Panc1 (cell line): ENCODE measurements around the gene PPP1R2. TPM values are rescaled to one million over a fixed set of nuclear protein-coding genes. Genes with fewer than 3 reads are reported as not detected.
"Not testable (repeated sequence)": the region's sequence is repeated elsewhere in the genome, so short reads cannot be mapped to it uniquely, and the experiment has no call there.

Source experiments
- ATAC-seq: fragments of 200-7000 bp; cut with Tn5 transposase; 2 replicates; pipeline ENCODE4 v1.9.1; 2020; ENCODE audit warnings: mild to moderate bottlenecking, moderate library complexity
- BruUV-seq: library from RNA; stranded (reverse); fragments of 400-500 nt; replicated peaks from 2 replicates; lab custom pipeline; 2021; lab: Mats Ljungman, UMichigan
- CTCF ChIA-PET: fragments of 300-600 bp; sonication (Branson Sonifier 250); formaldehyde crosslinking; loops from one replicate; lab custom pipeline; 2022; ENCODE audit warnings: antibody characterized with exemption; lab: Charles Lee
- POLR2A ChIA-PET: fragments of 300-600 bp; sonication (Branson Sonifier 250); formaldehyde crosslinking; loops from one replicate; lab custom pipeline; 2022; ENCODE audit warnings: antibody characterized with exemption; lab: Charles Lee
- DNase-seq: peaks from one replicate; pipeline ENCODE4 v3.0.0-alpha.2; 2010; ENCODE audit warnings: low read depth, low spot score
- H3K27ac ChIP-seq: 2 replicates; pipeline ENCODE4 v1.5.1; 2011; ENCODE audit warnings: mild to moderate bottlenecking, low read length, inconsistent platforms
- H3K27me3 ChIP-seq: fragments of 200-500 bp; sonication (Bioruptor generic); 2 replicates; pipeline ENCODE4 v1.6.0; 2014; ENCODE audit warnings: low read length, inconsistent platforms; ENCODE audit not compliant: control insufficient read depth, insufficient read depth
- H3K36me3 ChIP-seq: fragments of 200-500 bp; sonication (Bioruptor generic); 2 replicates; pipeline ENCODE4 v1.5.1; 2014; ENCODE audit warnings: inconsistent platforms, mild to moderate bottlenecking, low read length, moderate library complexity; ENCODE audit not compliant: control insufficient read depth, insufficient read depth
- H3K4me1 ChIP-seq: 2 replicates; pipeline ENCODE4 v1.5.1; 2011; ENCODE audit warnings: inconsistent platforms, mild to moderate bottlenecking, low read length, moderate library complexity; ENCODE audit not compliant: control insufficient read depth, insufficient read depth
- H3K4me3 ChIP-seq, 2 experiments: 2 replicates each; pipeline ENCODE4 v1.5.1; 2011 to 2012; ENCODE audit warnings: low read depth in 2 of 2, low read length in 2 of 2, mild to moderate bottlenecking in 2 of 2, inconsistent platforms in 1 of 2, moderate library complexity in 1 of 2
- H3K9me3 ChIP-seq: fragments of 200-500 bp; sonication (Bioruptor generic); 2 replicates; pipeline ENCODE4 v1.5.1; 2014; ENCODE audit warnings: low read depth, mild to moderate bottlenecking, inconsistent platforms, low read length, moderate library complexity; ENCODE audit not compliant: control insufficient read depth, insufficient read depth
- POLR2AphosphoS5 ChIP-seq: IDR thresholded peaks from 2 replicates; pipeline ENCODE4 v1.6.1; 2012; ENCODE audit warnings: mild to moderate bottlenecking, low read depth, low read length, moderate library complexity
- SIN3A ChIP-seq: IDR thresholded peaks from 2 replicates; pipeline ENCODE4 v1.6.1; 2012; ENCODE audit warnings: low read depth, mild to moderate bottlenecking, low read length, moderate library complexity, borderline replicate concordance; ENCODE audit not compliant: insufficient read depth
- TCF7L2 ChIP-seq: IDR thresholded peaks from 2 replicates; pipeline ENCODE4 v1.6.1; 2011; ENCODE audit warnings: mild to moderate bottlenecking, low read depth, low read length, inconsistent platforms
- in situ Hi-C: cut with HindIII; loops from 2 replicates; pipeline ENCODE4 v1.10.0; 2016; ENCODE audit warnings: low sequenced_read_pairs, low pct_unique_long_range_greater_than_20kb
- intact Hi-C: fragments of 100-400 bp; cut with micrococcal nuclease; formaldehyde crosslinking; loops from one replicate; pipeline ENCODE4 v1.10.0; 2022; ENCODE audit not compliant: unreplicated experiment
- total RNA-seq: library from RNA; stranded (reverse); gene quantifications from one replicate; pipeline ENCODE4 v1.2.1, GENCODE V29; 2021; ENCODE audit not compliant: unreplicated experiment
- TF ChIP-seq, protein P1 (sequence below): fragments of 450-650 bp; IDR thresholded peaks from 2 replicates; pipeline ENCODE4 v1.5.1; 2017; ENCODE audit warnings: mild to moderate bottlenecking
- TF ChIP-seq, protein P2 (sequence below), 2 experiments: IDR thresholded peaks; 2 replicates each; pipeline ENCODE4 v1.6.1; 2011 to 2012; ENCODE audit warnings: low read depth in 2 of 2, control low read depth in 1 of 2, low read length in 1 of 2, mild to moderate bottlenecking in 1 of 2, moderate library complexity in 1 of 2; ENCODE audit not compliant: insufficient read depth in 1 of 2

Gene PPP1R2
- total RNA-seq, 1 experiment from 2014 or later: 60.2 TPM

- Histone ChIP-seq H3K27ac (no peak overlapping the region), H3K4me3 (no peak overlapping the region), H3K27me3 (no peaks in the 10 kb centered on the region), H3K36me3 (peaks cover 4% of the 10 kb centered on the region; the same call in 1 of the 2 replicates), H3K4me1 (no peaks in the 10 kb centered on the region), H3K9me3 (no peaks in the 10 kb centered on the region)
- POLR2A ChIA-PET: no interaction called here
- TF ChIP-seq SIN3A (no peak), TCF7L2 (no peak), POLR2AphosphoS5 (no peak)
- TF ChIP-seq, protein P1, sequence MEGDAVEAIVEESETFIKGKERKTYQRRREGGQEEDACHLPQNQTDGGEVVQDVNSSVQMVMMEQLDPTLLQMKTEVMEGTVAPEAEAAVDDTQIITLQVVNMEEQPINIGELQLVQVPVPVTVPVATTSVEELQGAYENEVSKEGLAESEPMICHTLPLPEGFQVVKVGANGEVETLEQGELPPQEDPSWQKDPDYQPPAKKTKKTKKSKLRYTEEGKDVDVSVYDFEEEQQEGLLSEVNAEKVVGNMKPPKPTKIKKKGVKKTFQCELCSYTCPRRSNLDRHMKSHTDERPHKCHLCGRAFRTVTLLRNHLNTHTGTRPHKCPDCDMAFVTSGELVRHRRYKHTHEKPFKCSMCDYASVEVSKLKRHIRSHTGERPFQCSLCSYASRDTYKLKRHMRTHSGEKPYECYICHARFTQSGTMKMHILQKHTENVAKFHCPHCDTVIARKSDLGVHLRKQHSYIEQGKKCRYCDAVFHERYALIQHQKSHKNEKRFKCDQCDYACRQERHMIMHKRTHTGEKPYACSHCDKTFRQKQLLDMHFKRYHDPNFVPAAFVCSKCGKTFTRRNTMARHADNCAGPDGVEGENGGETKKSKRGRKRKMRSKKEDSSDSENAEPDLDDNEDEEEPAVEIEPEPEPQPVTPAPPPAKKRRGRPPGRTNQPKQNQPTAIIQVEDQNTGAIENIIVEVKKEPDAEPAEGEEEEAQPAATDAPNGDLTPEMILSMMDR: peak; percentile 76; the same call in 1 of the 2 replicates
- TF ChIP-seq, protein P2, sequence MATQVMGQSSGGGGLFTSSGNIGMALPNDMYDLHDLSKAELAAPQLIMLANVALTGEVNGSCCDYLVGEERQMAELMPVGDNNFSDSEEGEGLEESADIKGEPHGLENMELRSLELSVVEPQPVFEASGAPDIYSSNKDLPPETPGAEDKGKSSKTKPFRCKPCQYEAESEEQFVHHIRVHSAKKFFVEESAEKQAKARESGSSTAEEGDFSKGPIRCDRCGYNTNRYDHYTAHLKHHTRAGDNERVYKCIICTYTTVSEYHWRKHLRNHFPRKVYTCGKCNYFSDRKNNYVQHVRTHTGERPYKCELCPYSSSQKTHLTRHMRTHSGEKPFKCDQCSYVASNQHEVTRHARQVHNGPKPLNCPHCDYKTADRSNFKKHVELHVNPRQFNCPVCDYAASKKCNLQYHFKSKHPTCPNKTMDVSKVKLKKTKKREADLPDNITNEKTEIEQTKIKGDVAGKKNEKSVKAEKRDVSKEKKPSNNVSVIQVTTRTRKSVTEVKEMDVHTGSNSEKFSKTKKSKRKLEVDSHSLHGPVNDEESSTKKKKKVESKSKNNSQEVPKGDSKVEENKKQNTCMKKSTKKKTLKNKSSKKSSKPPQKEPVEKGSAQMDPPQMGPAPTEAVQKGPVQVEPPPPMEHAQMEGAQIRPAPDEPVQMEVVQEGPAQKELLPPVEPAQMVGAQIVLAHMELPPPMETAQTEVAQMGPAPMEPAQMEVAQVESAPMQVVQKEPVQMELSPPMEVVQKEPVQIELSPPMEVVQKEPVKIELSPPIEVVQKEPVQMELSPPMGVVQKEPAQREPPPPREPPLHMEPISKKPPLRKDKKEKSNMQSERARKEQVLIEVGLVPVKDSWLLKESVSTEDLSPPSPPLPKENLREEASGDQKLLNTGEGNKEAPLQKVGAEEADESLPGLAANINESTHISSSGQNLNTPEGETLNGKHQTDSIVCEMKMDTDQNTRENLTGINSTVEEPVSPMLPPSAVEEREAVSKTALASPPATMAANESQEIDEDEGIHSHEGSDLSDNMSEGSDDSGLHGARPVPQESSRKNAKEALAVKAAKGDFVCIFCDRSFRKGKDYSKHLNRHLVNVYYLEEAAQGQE (IDR thresholded peaks at IDR 0.05; ENCODE audit: insufficient read depth in 1 of 2, low read depth in 2 of 2, low read length in 1 of 2): no peak
- ATAC-seq (no peak), DNase-seq (no peak)
- intact Hi-C loops (loop anchor here (1.0 to 10.0 kb wide), 2 partner anchors 251 to 838 kb away; partner anchors contain the start of genes FAM43A and XXYLT1), in situ Hi-C loops (no loop called here)
- CTCF ChIA-PET: interaction anchor here (0.5 to 1.6 kb wide), 3 partner anchors 11 to 252 kb away, joined by 3 to 5 read pairs (median 5); partner anchors contain the start of gene XXYLT1
- no TSS peak for BruUV-seq
Observed at GRCh38 chr3:195522254-195523023, 20.7 kb downstream of the PPP1R2 start.

- Histone ChIP-seq H3K4me3 (no peak overlapping the region), H3K36me3 (peaks cover 7% of the 10 kb centered on the region), H3K27ac (no peak overlapping the region), H3K9me3 (no peaks in the 10 kb centered on the region), H3K4me1 (no peaks in the 10 kb centered on the region), H3K27me3 (no peaks in the 10 kb centered on the region)
- in situ Hi-C loops (no loop called here), intact Hi-C loops (no loop called here)
- DNase-seq (no peak), ATAC-seq (no peak)
- POLR2A ChIA-PET: no interaction called here
- TF ChIP-seq SIN3A: no peak
- TF ChIP-seq POLR2AphosphoS5: no peak
- TF ChIP-seq, protein P1: no peak
- TF ChIP-seq, protein P2 (IDR thresholded peaks at IDR 0.05; ENCODE audit: insufficient read depth in 1 of 2, low read depth in 2 of 2, low read length in 1 of 2): no peak
- TF ChIP-seq TCF7L2: no peak
- CTCF ChIA-PET: no interaction called here
- no TSS peak for BruUV-seq
Observed at GRCh38 chr3:195517030-195517429, 26.1 kb downstream of the PPP1R2 start.

DNA sequence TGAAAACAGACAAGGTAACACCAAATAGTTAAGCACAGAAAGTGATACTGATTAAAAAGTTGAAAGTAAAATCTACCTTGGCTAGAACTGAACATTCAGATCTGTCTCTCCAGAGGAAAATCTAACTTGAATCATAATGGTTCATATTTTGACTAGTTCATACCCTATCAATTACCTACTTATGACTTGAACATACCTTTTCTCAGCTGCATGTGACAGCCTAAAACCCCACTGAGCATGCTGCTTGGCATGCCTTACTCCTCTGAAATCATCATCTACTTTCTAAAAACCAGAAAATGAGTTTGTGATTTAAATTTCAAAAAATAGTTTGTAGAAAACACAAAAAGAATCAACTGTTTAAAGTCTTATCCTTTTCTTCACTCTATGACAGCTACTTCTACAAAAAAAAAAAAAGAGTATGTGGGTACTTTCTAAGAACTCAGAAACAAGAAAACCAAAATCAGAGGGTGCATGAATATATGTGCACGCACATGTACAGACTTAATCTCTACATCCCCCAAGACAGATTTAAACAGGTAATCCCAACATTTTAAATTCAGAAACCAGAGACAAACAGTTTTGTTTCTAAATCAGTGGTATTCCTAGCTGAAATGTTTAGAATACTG lies 28.4 kb downstream of the PPP1R2 start:
- H3K9me3 ChIP-seq, H3K27me3 ChIP-seq, H3K36me3 ChIP-seq, DNase-seq, H3K4me1 ChIP-seq, in situ Hi-C loops, H3K4me3 ChIP-seq, POLR2A ChIA-PET, ATAC-seq, intact Hi-C loops, BruUV-seq, H3K27ac ChIP-seq: not testable (repeated sequence)
- CTCF ChIA-PET: interaction anchor here (0.6 kb wide), 2 partner anchors 53 to 244 kb away, joined by 3 to 4 read pairs; partner anchors contain the start of gene XXYLT1
